GM12873 (cell line): ENCODE measurements around the gene RGPD8.

Experiments used
- CTCF ChIP-seq: IDR thresholded peaks from 2 replicates; pipeline ENCODE4 v1.5.1; 2012; ENCODE audit warnings: low read depth, mild to moderate bottlenecking, moderate library complexity, low read length, control low read depth; ENCODE audit not compliant: insufficient read depth; ENCODE audit errors: missing control alignments

Gene RGPD8

GRCh38 chr2:112451317-112451716, 17.9 kb upstream of the RGPD8 start:
- TF ChIP-seq CTCF = no peak

GRCh38 chr2:112449854-112450253, 16.4 kb upstream of the RGPD8 start:
- no peak for TF ChIP-seq CTCF

- no peak for TF ChIP-seq CTCF
Measured at GRCh38 chr2:112433932-112434730, 686 bp upstream of the RGPD8 start.

GRCh38 chr2:112345030-112346027, 88.1 kb downstream of the RGPD8 start:
- TF ChIP-seq CTCF = no peak

GRCh38 chr2:112343827-112344585, 89.4 kb downstream of the RGPD8 start:
- no peak for TF ChIP-seq CTCF

GRCh38 chr2:112342067-112342550, 91.3 kb downstream of the RGPD8 start:
- TF ChIP-seq CTCF = no peak
